Left lobe of liver (tissue), 2 donors: ENCODE results near the gene KLHL24. TPM values are rescaled to one million over a fixed set of nuclear protein-coding genes. Genes with fewer than 3 reads are reported as not detected.
A peak's percentile ranks its signal among the peaks of the same experiment; 100 is the strongest.
"Not testable (repeated sequence)": the region's sequence is repeated elsewhere in the genome, so short reads cannot be mapped to it uniquely, and the experiment has no call there.

ENCODE experiments used
- ATAC-seq: fragments of 200-7000 bp; cut with Tn5 transposase; one replicate; pipeline ENCODE4 v1.9.1; 2020; ENCODE audit warnings: mild to moderate bottlenecking, moderate library complexity
- DNase-seq: peaks from one replicate; pipeline ENCODE4 v3.0.0-alpha.2; 2020; ENCODE audit warnings: low spot score
- total RNA-seq: library from RNA; stranded (reverse); gene quantifications from one replicate; pipeline ENCODE4 v1.2.1, GENCODE V29; 2021
- donor health status: DM: no; HTN: no; CAD: no; lungs with moderate emphysema.
- donor health status: DM: no; HTN: yes; CAD: no.

Gene KLHL24
- total RNA-seq, 1 donor from 2014 or later = 32.4 TPM

DNA sequence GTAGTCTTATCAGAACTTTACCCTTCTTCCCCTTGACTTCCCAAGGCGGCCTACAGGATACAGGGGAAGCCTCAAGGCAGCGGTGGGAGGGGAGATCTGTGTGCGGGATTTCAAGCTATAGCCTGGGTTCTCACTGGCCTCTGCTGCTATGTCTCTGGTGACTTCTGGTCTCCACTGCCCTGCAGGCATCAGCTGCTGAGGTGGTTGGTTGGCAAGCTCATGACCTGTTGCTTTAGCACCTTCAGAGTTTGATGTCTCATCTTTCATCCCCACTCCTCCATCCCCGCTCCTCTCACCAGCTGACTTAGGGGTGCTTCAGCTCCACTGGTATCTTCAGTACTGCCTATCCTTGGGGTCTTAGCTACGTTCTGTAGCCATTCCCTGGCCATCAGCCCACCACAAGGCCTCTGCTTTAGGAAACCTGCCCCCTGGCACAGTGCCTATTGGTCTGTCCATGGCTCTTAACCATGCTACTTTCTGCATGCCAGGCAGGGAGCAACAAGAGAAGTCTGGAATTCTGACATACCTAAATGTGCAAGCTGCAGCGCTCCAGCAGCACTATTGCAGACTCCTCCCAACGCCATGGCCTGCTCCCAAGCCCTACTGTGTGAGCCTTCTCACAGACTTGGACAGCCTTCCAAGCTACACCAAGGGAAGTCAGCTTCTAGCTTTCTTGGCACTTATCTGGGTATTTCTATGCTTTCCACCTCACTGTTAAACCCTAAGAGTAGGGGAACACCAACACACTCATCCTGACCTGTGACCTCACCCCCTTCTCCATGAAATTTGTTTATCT lies 60.3 kb downstream of the KLHL24 start:
- DNase-seq (no peak), ATAC-seq (no peak)

DNA sequence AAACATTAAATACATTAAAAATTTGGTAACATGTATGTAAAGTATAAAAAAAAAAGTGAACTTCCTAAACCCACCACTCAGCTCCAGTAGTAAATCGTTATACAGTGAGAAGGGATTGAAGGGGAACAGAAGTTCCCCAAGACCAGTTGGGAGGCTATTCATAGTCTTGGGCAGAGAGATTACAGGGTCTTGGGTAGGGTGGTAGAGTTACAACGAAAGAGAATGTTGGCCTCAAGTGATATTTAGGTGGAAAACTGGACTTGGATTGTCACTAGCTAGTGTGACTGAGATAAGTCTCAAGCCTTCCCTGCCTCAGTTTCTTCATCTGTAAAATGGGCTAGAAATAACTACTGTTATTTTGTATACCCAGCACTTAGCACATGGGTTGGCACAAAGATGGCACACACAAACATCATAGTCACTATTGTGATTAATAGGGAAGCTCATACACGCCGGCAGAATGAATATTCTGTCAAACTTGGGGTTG lies 61.7 kb downstream of the KLHL24 start:
- ATAC-seq = no peak

DNA sequence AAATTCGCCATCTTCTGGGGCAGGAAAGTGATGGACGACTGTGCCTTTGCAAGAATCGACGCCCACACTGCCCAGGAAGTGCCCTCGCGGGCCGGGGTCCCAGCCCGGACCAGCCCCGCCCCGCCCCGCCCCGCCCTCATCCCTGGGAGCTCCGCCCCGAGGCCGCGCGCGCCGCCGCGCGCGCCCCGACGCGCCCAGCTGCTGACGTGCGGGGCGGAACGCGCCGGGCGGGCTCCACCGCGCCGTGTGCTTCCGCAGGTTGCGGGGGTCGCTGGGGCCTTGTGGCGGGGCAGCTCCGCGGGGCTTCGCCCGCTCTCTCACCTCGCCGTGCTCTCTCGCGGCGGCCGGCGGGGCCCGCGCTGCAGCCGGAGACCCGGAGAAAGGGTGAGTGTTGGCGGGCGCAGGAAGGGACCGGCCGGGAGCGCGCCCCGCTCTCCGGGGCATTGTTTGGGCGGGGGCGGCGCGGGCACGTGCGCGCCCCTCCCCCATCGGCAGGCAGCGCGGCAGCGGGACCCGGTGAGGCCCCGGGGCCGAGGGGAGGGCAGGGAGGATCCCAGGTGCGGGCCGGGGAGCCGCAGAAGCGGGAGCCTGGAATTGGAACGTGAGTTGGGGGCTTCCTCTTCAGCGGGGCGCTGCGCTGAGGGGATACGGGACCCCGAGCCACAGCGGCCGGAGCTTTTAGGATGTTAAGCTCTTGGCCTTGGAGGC lies 62.3 kb downstream of the KLHL24 start, which contains the start of gene YEATS2:
TSS of gene YEATS2 (plus strand) at position 188 of the 708 bp plus-strand sequence. CDS start 17,366 bp downstream, outside the sequence.
- ATAC-seq (peak; percentile 97), DNase-seq (peak; percentile 70)

More for the DNA sequence above, 61.7 kb downstream of the KLHL24 start:
- DNase-seq = no peak

DNA sequence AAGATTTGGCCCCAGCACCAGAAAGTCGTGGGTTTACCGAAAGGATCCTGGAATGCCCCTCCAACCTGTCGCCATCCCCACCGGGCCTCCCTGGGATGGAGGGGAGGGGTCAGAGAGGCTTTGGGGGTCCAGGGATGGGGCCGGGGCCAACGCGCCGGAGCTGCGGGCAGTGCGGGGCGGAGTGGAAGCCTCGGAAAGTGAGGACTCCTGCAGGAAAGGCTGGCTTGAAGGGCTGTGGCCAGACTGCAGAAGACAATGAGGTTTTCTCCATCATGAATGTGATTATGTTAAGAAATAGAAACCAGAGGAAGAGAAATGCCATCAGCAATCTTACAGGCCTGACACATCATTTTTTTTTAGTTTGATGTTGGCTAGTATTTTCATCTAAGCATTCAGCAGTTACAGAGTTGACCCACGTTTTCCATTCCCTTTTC lies 62.9 kb downstream of the KLHL24 start:
- peak; percentile 54 for ATAC-seq
- DNase-seq = peak; percentile 50

DNA sequence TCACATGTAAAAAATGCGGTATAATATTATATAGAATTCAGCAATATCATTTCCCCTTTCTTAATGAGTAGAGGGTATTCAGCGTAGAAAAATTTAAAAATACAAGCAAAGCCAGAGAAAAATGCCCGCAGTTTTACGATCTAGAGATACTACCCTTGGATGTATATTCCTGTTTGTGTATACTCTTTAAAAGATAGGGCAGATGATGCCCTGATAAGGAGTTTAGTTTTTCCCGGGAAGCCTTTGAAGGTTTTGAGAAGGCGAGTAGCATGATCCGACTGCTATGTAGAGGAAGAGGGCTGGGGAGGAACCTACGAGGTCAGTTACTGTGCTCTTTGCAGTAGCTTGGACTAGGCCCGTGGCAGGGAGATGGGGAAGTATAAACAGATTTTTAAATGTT lies 63.3 kb downstream of the KLHL24 start:
- no peak for ATAC-seq

DNA sequence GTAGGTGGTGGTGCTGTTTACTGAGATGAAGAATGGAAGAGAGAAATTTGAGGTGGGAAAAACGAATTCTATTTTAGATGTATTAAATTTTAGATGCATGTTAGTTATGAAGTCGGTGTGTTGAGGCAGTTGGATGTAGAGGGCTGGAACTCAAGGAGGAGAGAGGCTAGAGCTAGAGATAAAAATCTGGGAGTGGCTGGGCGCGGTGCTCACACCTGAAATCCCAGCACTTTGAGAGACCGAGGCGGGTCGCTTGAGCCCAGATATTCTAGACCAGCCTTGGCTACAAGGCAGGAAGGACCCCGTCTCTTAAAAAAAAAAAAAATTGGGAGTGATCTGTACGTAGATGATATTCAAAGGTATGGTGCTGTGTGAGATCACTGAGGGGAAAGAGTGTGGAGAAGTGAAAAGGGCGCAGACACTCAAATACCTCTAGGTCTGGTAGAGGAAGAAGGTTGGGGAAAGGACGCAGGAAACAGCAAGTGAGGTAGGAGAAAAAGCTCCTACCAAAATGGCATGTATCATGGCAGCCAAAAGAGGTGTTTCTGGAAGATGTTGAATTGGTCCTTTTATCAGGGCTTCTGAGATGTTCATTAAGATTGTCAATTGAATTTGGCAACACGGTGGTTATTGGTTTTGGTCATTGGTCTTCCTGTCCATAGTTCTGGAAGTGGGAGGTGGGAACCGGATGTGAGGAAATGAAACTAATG lies 64.0 kb downstream of the KLHL24 start:
- DNase-seq = no peak
- ATAC-seq = no peak

More for the DNA sequence above, 63.3 kb downstream of the KLHL24 start:
- no peak for DNase-seq

DNA sequence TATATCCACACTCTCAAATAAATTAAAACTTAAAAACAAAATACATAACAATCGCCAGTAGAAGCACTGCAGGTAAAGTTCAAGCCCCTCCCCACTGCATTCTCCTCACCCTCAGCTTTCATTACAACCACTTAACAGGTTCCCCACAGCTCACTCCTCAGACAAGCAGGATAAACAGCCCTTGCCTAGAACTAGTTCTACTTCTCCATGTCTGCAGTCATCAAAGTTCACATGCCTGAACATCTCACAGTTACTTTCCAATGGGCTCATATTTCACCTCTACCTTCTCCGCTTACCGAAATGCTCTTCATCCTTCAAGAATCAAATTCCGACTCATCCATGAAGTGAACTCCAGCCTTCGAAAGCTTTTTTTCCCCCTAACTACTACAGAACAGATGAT lies 66.3 kb downstream of the KLHL24 start:
- ATAC-seq (no peak), DNase-seq (no peak)

DNA sequence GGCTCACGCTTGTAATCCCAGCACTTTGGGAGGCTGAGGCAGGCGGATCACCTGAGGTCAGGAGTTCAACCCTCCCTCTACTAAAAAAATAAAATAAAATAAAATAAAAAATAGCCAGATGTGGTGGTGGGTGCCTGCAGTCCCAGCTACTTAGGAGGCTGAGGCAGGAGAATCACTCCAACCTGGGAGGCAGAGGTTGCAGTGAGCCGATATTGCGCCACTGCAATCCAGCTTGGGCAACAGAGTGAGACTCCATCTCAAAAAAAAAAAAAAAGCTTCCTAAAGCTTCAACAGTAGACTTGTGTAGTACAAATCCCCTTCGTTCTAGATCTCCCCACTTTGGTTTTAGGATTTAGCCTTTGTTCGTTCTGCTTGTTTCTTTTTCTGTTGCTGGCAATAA lies 68.5 kb downstream of the KLHL24 start:
- not testable (repeated sequence) for ATAC-seq, DNase-seq

DNA sequence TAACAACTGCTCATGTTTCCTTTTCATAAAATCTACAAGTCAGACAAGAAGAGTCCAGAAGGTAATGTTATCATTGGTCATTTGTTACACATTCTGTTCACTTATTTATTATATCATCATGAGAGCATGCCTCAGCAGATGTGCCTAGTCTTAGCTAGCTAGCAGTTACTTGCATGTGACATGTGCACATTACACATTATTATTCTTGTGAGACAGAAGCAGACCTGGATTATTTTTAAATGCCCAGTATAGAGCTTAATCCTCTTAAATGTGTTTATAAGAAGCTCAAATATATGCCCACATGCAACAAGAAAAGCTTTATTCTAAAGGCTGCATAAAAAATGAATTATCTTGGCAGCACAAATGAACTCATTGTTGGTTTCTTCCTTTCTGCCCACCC lies 74.8 kb downstream of the KLHL24 start:
- ATAC-seq (no peak), DNase-seq (no peak)

DNA sequence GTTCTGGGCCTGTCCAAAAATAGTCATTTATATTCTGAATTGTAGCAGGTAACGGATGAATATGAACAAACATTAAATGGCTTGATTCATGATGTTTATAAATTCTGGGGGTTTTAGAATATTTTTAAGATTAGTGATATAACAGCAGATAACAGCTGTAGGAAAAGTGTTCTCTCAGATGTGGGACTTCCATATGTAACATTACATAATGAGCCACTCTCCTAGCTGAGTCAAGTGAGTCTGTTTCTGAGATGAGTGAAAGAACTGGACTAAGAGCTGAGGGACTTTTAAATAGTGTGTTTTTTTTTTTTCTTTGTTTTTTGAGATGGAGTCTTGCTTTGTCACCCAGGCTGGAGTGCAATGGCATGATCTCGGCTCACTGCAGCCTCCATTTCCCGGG lies 76.1 kb downstream of the KLHL24 start:
- ATAC-seq = no peak

DNA sequence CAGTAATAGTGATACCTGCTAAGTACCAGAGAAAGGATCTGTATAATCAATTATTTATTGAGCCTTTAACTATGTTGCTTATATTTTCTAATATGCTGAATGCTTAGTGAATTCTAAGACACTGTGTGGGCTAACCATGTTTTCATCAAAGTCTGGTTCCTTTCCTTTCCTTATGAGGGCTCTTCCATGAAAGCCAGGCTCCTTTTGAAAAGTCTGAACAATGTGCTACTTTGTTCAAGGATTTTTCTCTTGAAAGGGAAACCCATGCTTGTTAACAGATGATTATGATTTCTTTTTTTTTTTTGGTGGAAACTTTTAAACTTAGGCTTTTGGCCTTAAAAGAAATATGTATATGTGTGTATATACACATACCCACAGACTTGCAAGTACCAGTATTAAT lies 79.2 kb downstream of the KLHL24 start:
- no peak for ATAC-seq
- DNase-seq = no peak

More for the DNA sequence above, 76.1 kb downstream of the KLHL24 start:
- no peak for DNase-seq

DNA sequence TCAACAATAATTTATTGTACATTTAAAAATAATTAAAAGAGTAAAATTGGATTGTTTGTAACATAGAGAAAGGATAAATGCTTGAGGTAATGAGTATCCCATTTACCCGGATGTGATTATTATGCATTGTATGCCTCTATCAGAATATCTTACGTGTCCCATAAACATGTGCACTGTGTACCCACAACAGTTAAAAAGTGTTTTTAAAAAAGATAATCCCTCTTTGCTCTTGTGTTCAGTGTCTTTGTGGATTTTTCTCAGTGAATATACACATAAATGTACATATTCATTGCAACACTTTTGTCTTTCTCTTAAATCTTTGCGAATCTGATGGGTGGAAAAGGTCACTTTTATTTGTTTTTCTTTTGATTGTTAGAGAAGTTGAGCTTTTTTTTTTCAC lies 82.6 kb downstream of the KLHL24 start:
- DNase-seq (no peak), ATAC-seq (no peak)

DNA sequence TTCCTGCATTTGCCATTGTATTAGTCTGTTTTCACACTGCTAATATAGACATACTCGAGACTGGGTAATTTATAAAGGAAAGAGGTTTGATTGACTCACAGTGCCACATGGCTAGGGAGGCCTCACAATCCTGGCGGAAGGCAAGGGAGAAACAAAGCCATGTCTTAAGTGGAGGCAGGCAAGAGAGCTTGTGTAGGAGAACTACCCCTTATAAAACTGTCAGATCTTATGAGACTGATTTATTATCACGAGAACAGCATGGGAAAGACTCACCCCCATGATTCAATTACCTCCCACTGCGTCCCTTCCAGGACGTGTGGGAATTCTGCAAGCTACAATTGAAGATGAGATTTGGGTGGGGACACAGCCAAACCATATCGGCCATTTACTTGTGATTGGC lies 90.0 kb downstream of the KLHL24 start:
- no peak for DNase-seq
- no peak for ATAC-seq

DNA sequence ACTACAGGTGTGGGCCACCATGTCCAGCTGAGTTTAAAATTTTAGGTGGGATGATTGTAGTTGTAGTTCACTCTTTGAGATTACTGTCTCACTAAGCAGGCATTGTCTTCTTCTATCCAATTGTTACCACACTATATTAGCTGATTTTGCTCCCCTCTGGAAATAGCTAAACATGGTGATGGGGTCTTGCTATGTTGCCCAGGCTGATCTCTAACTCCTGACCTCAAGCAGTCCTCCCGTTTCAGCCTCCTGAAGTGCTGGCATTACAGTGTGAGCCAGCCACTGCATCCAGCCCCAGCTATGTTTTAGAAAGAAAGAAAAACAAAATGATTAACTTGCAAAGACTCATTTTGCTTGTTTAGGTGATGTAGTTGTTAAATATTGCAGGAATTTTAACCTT lies 92.8 kb downstream of the KLHL24 start:
- no peak for DNase-seq
- no peak for ATAC-seq

DNA sequence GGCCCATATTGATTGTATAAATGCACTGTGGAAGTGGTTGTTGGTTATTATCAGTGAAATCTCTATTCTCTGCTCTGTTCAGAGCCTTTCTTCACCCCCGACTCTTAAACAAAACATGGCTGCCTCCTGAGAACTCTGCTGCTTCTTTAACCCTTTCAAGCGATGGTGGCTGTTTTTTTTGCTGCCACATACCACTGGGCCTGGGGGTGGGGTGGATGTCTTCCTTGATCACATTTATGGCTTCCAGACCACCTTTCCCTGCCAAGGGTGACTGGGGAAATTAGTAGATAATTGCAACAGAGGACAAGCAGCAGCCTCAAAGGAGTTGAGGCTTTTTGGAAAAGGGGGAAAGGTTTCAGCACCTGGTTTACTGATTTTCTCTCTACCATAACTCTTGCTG lies 94.9 kb downstream of the KLHL24 start:
- no peak for ATAC-seq
- no peak for DNase-seq

DNA sequence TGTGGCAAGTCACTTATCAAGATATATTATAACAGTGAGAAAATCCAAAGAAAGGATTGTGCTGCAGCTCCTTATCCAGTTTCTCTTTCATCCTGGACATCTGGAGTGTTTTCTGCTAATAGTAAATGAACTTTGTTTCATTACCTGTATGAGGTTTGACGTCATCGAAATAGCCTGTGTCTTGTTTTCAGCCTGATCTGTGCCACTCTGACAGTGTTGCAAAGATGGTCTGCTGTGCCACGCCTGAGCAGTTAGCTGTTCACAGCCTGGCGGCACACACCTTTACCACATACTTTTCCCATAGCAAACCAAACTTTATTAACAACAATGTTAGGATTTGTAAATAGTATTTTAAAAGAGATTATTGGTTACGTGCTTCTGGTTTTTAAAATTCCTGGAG lies 96.2 kb downstream of the KLHL24 start:
- DNase-seq (no peak), ATAC-seq (no peak)

DNA sequence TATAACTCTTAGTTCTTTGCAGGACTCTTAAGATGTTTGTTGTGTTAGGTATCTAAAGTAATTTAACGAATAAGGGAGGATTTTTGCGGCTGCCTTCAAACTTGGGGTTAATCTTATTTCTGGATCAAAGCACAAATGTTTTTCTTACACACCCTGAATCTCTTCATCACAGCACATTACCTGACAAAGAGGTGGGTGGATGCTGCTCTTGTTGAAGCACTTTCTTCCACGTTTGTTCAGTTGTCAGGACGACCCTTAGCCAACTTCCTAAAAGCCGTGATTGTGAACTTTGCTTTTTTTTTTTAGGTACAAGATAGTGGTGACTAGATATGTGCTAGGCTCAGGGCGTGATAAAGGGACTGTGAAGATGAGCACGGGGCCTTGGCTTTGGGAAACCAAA lies 98.1 kb downstream of the KLHL24 start:
- DNase-seq (no peak), ATAC-seq (no peak)
